GM12878 (cell line): Measurements from ENCODE around the gene DKK3. TPM values are rescaled to one million over a fixed set of nuclear protein-coding genes. Genes with fewer than 3 reads are reported as not detected.

Experiments used
- ATAC-seq: fragments of 200-7000 bp; cut with Tn5 transposase; 3 replicates; pipeline ENCODE4 v1.9.1; 2020; ENCODE audit warnings: mild to moderate bottlenecking, moderate library complexity
- BruUV-seq: library from RNA; stranded (reverse); fragments of 400-500 nt; replicated peaks from 2 replicates; lab custom pipeline; 2021; lab: Mats Ljungman, UMichigan
- CTCF ChIA-PET: fragments of 300-600 bp; sonication (Branson Sonifier 250); formaldehyde crosslinking; extraction: SDS; loops from one replicate; lab custom pipeline; 2021; ENCODE audit warnings: inconsistent platforms; lab: Yijun Ruan, JAX
- POLR2A ChIA-PET: fragments of 350-600 bp; formaldehyde crosslinking; extraction: SDS; loops from one replicate; lab custom pipeline; 2021; ENCODE audit warnings: inconsistent platforms; lab: Charles Lee
- RAD21 ChIA-PET: fragments of 300-600 bp; sonication (Branson Sonifier 250); formaldehyde crosslinking; loops from one replicate; lab custom pipeline; 2023; ENCODE audit warnings: antibody characterized with exemption; ENCODE audit not compliant: unreplicated experiment; lab: Charles Lee
- SMC1A ChIA-PET: fragments of 300-600 bp; sonication (Branson Sonifier 250); formaldehyde crosslinking; loops from one replicate; lab custom pipeline; 2023; ENCODE audit not compliant: unreplicated experiment, uncharacterized antibody; lab: Charles Lee
- DNase-seq: peaks from one replicate; pipeline ENCODE4 v3.0.0-alpha.2; 2011; ENCODE audit warnings: low read depth, low spot score
- FAIRE-seq: peaks from 3 replicates; lab custom pipeline; 2011; peaks lifted over from hg19 to GRCh38; lab: Jason Lieb, UNC
- H2AFZ ChIP-seq: 2 replicates; pipeline ENCODE4 v1.6.0; 2011; ENCODE audit warnings: low read depth, low read length, control low read depth; ENCODE audit not compliant: control insufficient read depth
- H3K27ac ChIP-seq: 2 replicates; pipeline ENCODE4 v1.5.1; 2011; ENCODE audit warnings: control low read depth; ENCODE audit not compliant: control insufficient read depth, insufficient read depth
- H3K27me3 ChIP-seq, 2 experiments: replicated peaks in 1 of 2; 2 replicates each; pipeline versions ENCODE4 v1.6.0 to v1.6.1; 2011; ENCODE audit warnings: low read length in 1 of 2; ENCODE audit not compliant: control insufficient read depth in 2 of 2, insufficient read depth in 2 of 2
- H3K36me3 ChIP-seq, 2 experiments: 2 replicates each; pipeline ENCODE4 v1.5.1; 2011; ENCODE audit warnings: low read length in 1 of 2; ENCODE audit not compliant: control insufficient read depth in 2 of 2, insufficient read depth in 2 of 2
- H3K4me1 ChIP-seq: 2 replicates; pipeline ENCODE4 v1.6.1; 2011; ENCODE audit warnings: mild to moderate bottlenecking, low read length, moderate library complexity, mixed read lengths; ENCODE audit not compliant: control insufficient read depth, insufficient read depth
- H3K4me2 ChIP-seq: 2 replicates; pipeline ENCODE4 v1.6.0; 2011; ENCODE audit warnings: control low read depth; ENCODE audit not compliant: control insufficient read depth, insufficient read depth
- H3K4me3 ChIP-seq: fragments of 200-600 bp; sonication (generic); 2 replicates; pipeline ENCODE4 v1.5.1; 2016
- H3K79me2 ChIP-seq: 2 replicates; pipeline ENCODE4 v1.6.0; 2011; ENCODE audit warnings: low read length; ENCODE audit not compliant: control insufficient read depth, insufficient read depth
- H3K9ac ChIP-seq: 2 replicates; pipeline ENCODE4 v1.8.0; 2011; ENCODE audit warnings: low read length, control low read depth, mixed read lengths; ENCODE audit not compliant: control insufficient read depth, insufficient read depth
- H3K9me3 ChIP-seq: replicated peaks from 3 replicates; pipeline ENCODE4 v1.5.1; 2011; ENCODE audit warnings: mild to moderate bottlenecking, low read length; ENCODE audit not compliant: control insufficient read depth, insufficient read depth
- H4K20me1 ChIP-seq: 2 replicates; pipeline ENCODE4 v1.6.0; 2011; ENCODE audit not compliant: control insufficient read depth, insufficient read depth
- BACH1 ChIP-seq: fragments of 450-650 bp; IDR thresholded peaks from 2 replicates; pipeline ENCODE4 v1.6.1; 2017; ENCODE audit warnings: mild to moderate bottlenecking, borderline replicate concordance
- BCL11A ChIP-seq: IDR thresholded peaks from 2 replicates; pipeline ENCODE4 v1.6.1; 2011; ENCODE audit warnings: low read depth, low read length
- HCFC1 ChIP-seq: fragments of 150-350 bp; IDR thresholded peaks from 2 replicates; pipeline ENCODE4 v1.6.1; 2014; ENCODE audit warnings: low read length
- IRF5 ChIP-seq: fragments of 450-650 bp; IDR thresholded peaks from 2 replicates; pipeline ENCODE4 v1.6.1; 2017; ENCODE audit warnings: borderline replicate concordance
- MTA2 ChIP-seq: fragments of 450-650 bp; IDR thresholded peaks from 2 replicates; pipeline ENCODE4 v1.6.1; 2016; ENCODE audit warnings: low read depth, mild to moderate bottlenecking, moderate library complexity
- MYB ChIP-seq: fragments of 150-350 bp; IDR thresholded peaks from 2 replicates; pipeline ENCODE4 v1.6.1; 2014; ENCODE audit warnings: mild to moderate bottlenecking, low read depth, low read length, borderline replicate concordance
- NFIC ChIP-seq: IDR thresholded peaks from 2 replicates; pipeline ENCODE4 v1.6.1; 2012; ENCODE audit warnings: low read depth, mild to moderate bottlenecking, inconsistent platforms, low read length, moderate library complexity
- NKRF ChIP-seq: fragments of 450-650 bp; conservative IDR thresholded peaks from 2 replicates; pipeline ENCODE4 v1.6.1; 2017; ENCODE audit warnings: mild to moderate bottlenecking, moderate library complexity
- NR2C1 ChIP-seq: fragments of 450-650 bp; IDR thresholded peaks from 2 replicates; pipeline ENCODE4 v1.6.1; 2017; ENCODE audit warnings: antibody characterized with exemption, mild to moderate bottlenecking, moderate library complexity
- NR2C2 ChIP-seq: IDR thresholded peaks from 2 replicates; pipeline ENCODE4 v1.6.1; 2011; ENCODE audit warnings: borderline replicate concordance, low read depth; ENCODE audit not compliant: control insufficient read depth, insufficient read length
- PAX8 ChIP-seq: fragments of 450-650 bp; IDR thresholded peaks from 2 replicates; pipeline ENCODE4 v1.6.1; 2017; ENCODE audit warnings: mild to moderate bottlenecking, moderate library complexity
- POLR2A ChIP-seq: IDR thresholded peaks from 2 replicates; pipeline ENCODE4 v1.6.1; 2011; ENCODE audit warnings: low read depth, mild to moderate bottlenecking, low read length
- RAD51 ChIP-seq: fragments of 450-650 bp; IDR thresholded peaks from 2 replicates; pipeline ENCODE4 v1.6.1; 2016; ENCODE audit warnings: moderate library complexity, mild to moderate bottlenecking, inconsistent platforms
- RELB ChIP-seq: fragments of 450-650 bp; IDR thresholded peaks from 2 replicates; pipeline ENCODE4 v1.6.1; 2017; ENCODE audit warnings: low read depth, mild to moderate bottlenecking, moderate library complexity
- SUZ12 ChIP-seq: fragments of 200-600 bp; sonication (generic); IDR thresholded peaks from one replicate; pipeline ENCODE4 v1.6.1; 2018; ENCODE audit warnings: antibody characterized with exemption, mild to moderate bottlenecking; ENCODE audit not compliant: unreplicated experiment
- ZBED1 ChIP-seq: IDR thresholded peaks from 2 replicates; pipeline ENCODE4 v1.6.1; 2016; ENCODE audit warnings: borderline replicate concordance
- ZZZ3 ChIP-seq: IDR thresholded peaks from 2 replicates; pipeline ENCODE4 v1.6.1; 2011; ENCODE audit warnings: low read depth; ENCODE audit not compliant: control insufficient read depth, insufficient read length
- in situ Hi-C: fragments of 300-500 bp; cut with MboI; formaldehyde crosslinking; loops from 9 replicates; pipeline ENCODE4 v1.14.3; 2018; ENCODE audit warnings: mixed read lengths
- intact Hi-C: fragments of 100-400 bp; cut with micrococcal nuclease; formaldehyde crosslinking; loops from one replicate; pipeline ENCODE4 v1.14.2; 2022; ENCODE audit not compliant: unreplicated experiment
- polyA plus RNA-seq, 11 experiments: library from polyadenylated mRNA; depleted of rRNA in 4 of 11; unstranded in 6 of 11; stranded (reverse) in 5 of 11; fragments of >200 nt; fragmentation: Nextera tagmentation in 4 of 11; fragmentation: Illumina TruSeq in 1 of 11; extraction: Ambion mirVana in 4 of 11; extraction: Trizol in 1 of 11; gene quantifications; 1 replicate in 1 of 11; 2 replicates in 10 of 11; pipeline versions ENCODE4 v1.2.1 to v1.2.3, GENCODE V29; 2011 to 2016; ENCODE audit warnings: inconsistent platforms in 2 of 11, missing spikeins in 2 of 11, low read depth in 1 of 11
- total RNA-seq, 4 experiments: library from RNA; depleted of rRNA in 3 of 4; stranded (reverse); fragments of >200 nt in 3 of 4; fragmentation: Illumina TruSeq in 1 of 4; extraction: Trizol in 1 of 4; gene quantifications; 2 replicates each; pipeline versions ENCODE4 v1.2.1 to v1.2.3, GENCODE V29; 2013 to 2021

The DKK3 gene
- total and polyA plus RNA-seq, 10 of the 15 experiments (the other 5 are each of a cell fraction or from before 2014, with no cell fraction given), result 0.07 to 0.16 (median 0.15) TPM; not detected in 7

GRCh38 chr11:11952036-11952435, 56.4 kb downstream of the DKK3 start:
- Histone ChIP-seq H4K20me1 (no peaks in the 10 kb centered on the region), H3K4me1 (no peaks in the 10 kb centered on the region), H3K79me2 (no peaks in the 10 kb centered on the region), H3K27me3 (no peaks in the 10 kb centered on the region), H2AFZ (no peak overlapping the region), H3K4me3 (no peak overlapping the region), H3K4me2 (no peak overlapping the region), H3K27ac (no peak overlapping the region), H3K36me3 (peaks cover 0 to 39% of the 10 kb centered on the region in 2 experiments; a peak in 3 of 4 replicates), H3K9me3 (no peaks in the 10 kb centered on the region), H3K9ac (no peak overlapping the region)
- intact Hi-C loops (no loop called here), in situ Hi-C loops (no loop called here)
- TF ChIP-seq ZZZ3 (no peak), IRF5 (no peak)
- no peak for FAIRE-seq
- no peak for DNase-seq
- ChIA-PET RAD21 (no interaction called here), CTCF (no interaction called here), SMC1A (interaction anchor here (1.0 kb wide), 1 partner anchor 26 kb away, joined by 3 read pairs; no protein-coding TSS in a partner anchor), POLR2A (no interaction called here)
- BruUV-seq, result no TSS peak
- no peak for ATAC-seq

- no peaks in the 10 kb centered on the region for H4K20me1 ChIP-seq
- RAD21 ChIA-PET, result no interaction called here
- H3K4me2 ChIP-seq, result no peak overlapping the region
- peaks cover 0 to 21% of the 10 kb centered on the region in 2 experiments; a peak in 1 of 4 replicates for H3K36me3 ChIP-seq
- H3K9me3 ChIP-seq, result no peaks in the 10 kb centered on the region
- no peak overlapping the region for H3K27ac ChIP-seq
- no peaks in the 10 kb centered on the region for H3K27me3 ChIP-seq
- BruUV-seq, result no TSS peak
- intact Hi-C loops, result no loop called here
- H3K79me2 ChIP-seq, result no peaks in the 10 kb centered on the region
- no peak overlapping the region for H3K4me3 ChIP-seq
- SMC1A ChIA-PET, result no interaction called here
- POLR2A ChIA-PET, result no interaction called here
- in situ Hi-C loops, result no loop called here
- no peak overlapping the region for H2AFZ ChIP-seq
- no peak overlapping the region for H3K9ac ChIP-seq
- no peaks in the 10 kb centered on the region for H3K4me1 ChIP-seq
- DNase-seq (no peak), FAIRE-seq (no peak), ATAC-seq (no peak)
- CTCF ChIA-PET, result no interaction called here
- TF ChIP-seq BCL11A, result no peak
- no peak for TF ChIP-seq BACH1
- no peak for TF ChIP-seq PAX8
- TF ChIP-seq SUZ12, result no peak
- TF ChIP-seq POLR2A, result no peak
- no peak for TF ChIP-seq HCFC1
- no peak for TF ChIP-seq NR2C2
- no peak for TF ChIP-seq RELB
- no peak for TF ChIP-seq NR2C1
- no peak for TF ChIP-seq NKRF
- no peak for TF ChIP-seq NFIC
- TF ChIP-seq MYB, result no peak
- TF ChIP-seq MTA2, result no peak
- no peak for TF ChIP-seq RAD51
- TF ChIP-seq ZBED1, result no peak
Observed at GRCh38 chr11:11949482-11949881, 58.9 kb downstream of the DKK3 start.
